Nasal cavity respiratory epithelium epithelial cell of viscerocranial mucosa (primary cell): ENCODE data around the gene BSX. TPM values are rescaled to one million over a fixed set of nuclear protein-coding genes. Genes with fewer than 3 reads are reported as not detected.

Experiments
- total RNA-seq: library from RNA; depleted of rRNA; stranded (reverse); fragments of >200 nt; gene quantifications from 2 replicates; pipeline ENCODE4 v1.2.3, GENCODE V29; 2014

The BSX gene
- not detected in 2 replicates for total RNA-seq

GRCh38 chr11:122981388-122982264 is at the start of gene BSX:
BSX (minus strand) TSS chr11:122981834; CDS start chr11:122981671, 163 bp downstream.

Other genes with a start within 250 kb of the BSX start
- gene CRTAM, start 143.3 kb downstream of the BSX start, total RNA-seq: under 0.01 TPM in 1 of 2 replicates, not detected in the other
- gene JHY, start 99.1 kb downstream of the BSX start, total RNA-seq: 2.4 and 6.1 TPM in 2 replicates
- gene HSPA8, start 80.3 kb upstream of the BSX start, total RNA-seq: 885 and 1,986 TPM in 2 replicates
- gene CLMP, start 213.4 kb upstream of the BSX start, total RNA-seq: 10.3 and 23.2 TPM in 2 replicates